ENCODE data around the gene DLGAP1. TPM values are rescaled to one million over a fixed set of nuclear protein-coding genes. Genes with fewer than 3 reads are reported as not detected.

DLGAP1 gene
- total and polyA plus RNA-seq, 2 donors (not counting 1 experiment from before 2014, with no cell fraction given), result 0.07 to 0.61 TPM

DNA sequence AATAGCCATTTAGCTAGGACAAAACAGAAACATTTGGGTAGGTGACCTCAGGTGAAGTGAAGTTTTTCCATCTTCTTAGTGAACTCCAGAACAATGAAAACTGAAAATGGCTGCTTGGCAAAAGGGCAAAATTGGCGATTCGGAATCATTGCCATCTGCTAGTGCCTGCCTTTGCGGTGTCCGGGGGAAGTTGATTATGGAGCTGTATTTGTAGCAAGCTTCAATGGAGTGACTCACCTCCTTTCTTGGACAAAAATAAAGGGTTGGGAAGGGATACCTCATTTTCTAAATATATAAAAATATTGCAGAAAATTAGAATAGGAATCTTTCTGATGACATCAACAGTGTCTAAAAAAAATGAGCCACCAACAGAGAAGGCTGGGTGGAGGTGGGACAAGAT is 544.6 kb downstream of the DLGAP1 start:
- ChIA-PET POLR2A (no interaction called here), CTCF (interaction anchor here (0.6 kb wide), 1 partner anchor 192 kb away, joined by 4 read pairs; no protein-coding TSS in a partner anchor)
- no peak for DNase-seq
- H3K27me3 ChIP-seq (replicated peaks in 1 of 4; ENCODE audit: control extremely low read depth in 1 of 4, control insufficient read depth in 3 of 4, insufficient read depth in 4 of 4, low read length in 3 of 4), result no peaks in the 10 kb centered on the region
- no peak overlapping the region for H3K9ac ChIP-seq (ENCODE audit: low read length)
- no peaks in the 10 kb centered on the region for H3K9me3 Mint-ChIP-seq (ENCODE audit: insufficient read depth)
- H3K9me3 ChIP-seq (ENCODE audit: control extremely low read depth in 1 of 3, control insufficient read depth in 2 of 3, insufficient read depth in 1 of 3, low read length in 2 of 3), result no peaks in the 10 kb centered on the region
- H3K27ac ChIP-seq (ENCODE audit: low read length in 2 of 2), result no peak overlapping the region
- H3K4me2 ChIP-seq (replicated peaks; ENCODE audit: low read depth, low read length, poor library complexity, severe bottlenecking), result no peak overlapping the region
- no peaks in the 10 kb centered on the region for H4K20me1 ChIP-seq (ENCODE audit: control insufficient read depth, insufficient read depth, low read length, poor library complexity, severe bottlenecking)
- TF ChIP-seq, protein P1, sequence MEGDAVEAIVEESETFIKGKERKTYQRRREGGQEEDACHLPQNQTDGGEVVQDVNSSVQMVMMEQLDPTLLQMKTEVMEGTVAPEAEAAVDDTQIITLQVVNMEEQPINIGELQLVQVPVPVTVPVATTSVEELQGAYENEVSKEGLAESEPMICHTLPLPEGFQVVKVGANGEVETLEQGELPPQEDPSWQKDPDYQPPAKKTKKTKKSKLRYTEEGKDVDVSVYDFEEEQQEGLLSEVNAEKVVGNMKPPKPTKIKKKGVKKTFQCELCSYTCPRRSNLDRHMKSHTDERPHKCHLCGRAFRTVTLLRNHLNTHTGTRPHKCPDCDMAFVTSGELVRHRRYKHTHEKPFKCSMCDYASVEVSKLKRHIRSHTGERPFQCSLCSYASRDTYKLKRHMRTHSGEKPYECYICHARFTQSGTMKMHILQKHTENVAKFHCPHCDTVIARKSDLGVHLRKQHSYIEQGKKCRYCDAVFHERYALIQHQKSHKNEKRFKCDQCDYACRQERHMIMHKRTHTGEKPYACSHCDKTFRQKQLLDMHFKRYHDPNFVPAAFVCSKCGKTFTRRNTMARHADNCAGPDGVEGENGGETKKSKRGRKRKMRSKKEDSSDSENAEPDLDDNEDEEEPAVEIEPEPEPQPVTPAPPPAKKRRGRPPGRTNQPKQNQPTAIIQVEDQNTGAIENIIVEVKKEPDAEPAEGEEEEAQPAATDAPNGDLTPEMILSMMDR (IDR thresholded peaks at IDR 0.05), result no peak
- TF ChIP-seq EZH2 (IDR thresholded peaks at IDR 0.05; ENCODE audit: borderline replicate concordance, insufficient read depth, low read depth, low read length, poor library complexity, severe bottlenecking), result no peak
- H3K4me1 ChIP-seq (ENCODE audit: control insufficient read depth in 2 of 2, insufficient read depth in 2 of 2, low read length in 2 of 2), result no peaks in the 10 kb centered on the region
- 92% methylated on average over 2 of the region's 4 CpGs for WGBS (ENCODE audit: insufficient coverage)
- no peak overlapping the region for H3K27ac Mint-ChIP-seq
- no peak overlapping the region for H3K4me3 ChIP-seq (ENCODE audit: control extremely low read depth in 1 of 5, extremely low read depth in 1 of 5, insufficient read depth in 1 of 5, low read depth in 2 of 5, low read length in 4 of 5)
- H2AFZ ChIP-seq (ENCODE audit: insufficient read depth, low read depth, low read length, poor library complexity, severe bottlenecking), result no peak overlapping the region
- H3K79me2 ChIP-seq (ENCODE audit: control insufficient read depth, insufficient read depth, low read length), result no peaks in the 10 kb centered on the region
- no peak for ATAC-seq (ENCODE audit: low read depth)
- H3K36me3 ChIP-seq (replicated peaks in 1 of 2; ENCODE audit: control extremely low read depth in 1 of 2, control insufficient read depth in 1 of 2, extremely low read depth in 1 of 2, insufficient read depth in 2 of 2, low read length in 1 of 2), result no peaks in the 10 kb centered on the region
- no peaks in the 10 kb centered on the region for H3K27me3 Mint-ChIP-seq
- H3K4me3 Mint-ChIP-seq, result no peak overlapping the region
- intact Hi-C loops (cut with micrococcal nuclease), result no loop called here
- no peaks in the 10 kb centered on the region for H3K4me1 Mint-ChIP-seq

DNA sequence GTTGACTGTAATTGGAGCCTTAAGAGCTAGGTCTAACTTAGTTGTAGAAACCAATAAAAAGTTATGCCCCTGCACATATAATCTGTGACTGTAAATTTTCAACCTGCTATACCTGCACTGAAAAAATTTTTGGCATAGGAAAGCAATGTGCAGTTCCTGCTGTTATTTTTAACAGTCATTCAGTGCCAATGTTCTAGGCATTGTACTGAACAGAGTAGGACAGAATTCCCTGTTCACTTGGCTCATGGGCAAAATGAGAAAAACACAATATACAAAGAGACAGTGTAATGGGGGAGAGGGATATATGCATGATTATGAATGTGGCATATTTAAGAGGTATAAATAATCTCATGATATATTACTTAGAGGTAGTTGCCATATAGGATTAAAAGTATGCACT is 547.2 kb downstream of the DLGAP1 start:
- H3K4me3 ChIP-seq (ENCODE audit: control extremely low read depth in 1 of 5, extremely low read depth in 1 of 5, insufficient read depth in 1 of 5, low read depth in 2 of 5, low read length in 4 of 5), result no peak overlapping the region
- no peak overlapping the region for H3K27ac Mint-ChIP-seq
- POLR2A ChIA-PET, result no interaction called here
- intact Hi-C loops (cut with micrococcal nuclease), result no loop called here
- H3K4me1 Mint-ChIP-seq, result no peaks in the 10 kb centered on the region
- no peaks in the 10 kb centered on the region for H3K4me1 ChIP-seq (ENCODE audit: control insufficient read depth in 2 of 2, insufficient read depth in 2 of 2, low read length in 2 of 2)
- H3K27me3 Mint-ChIP-seq, result no peaks in the 10 kb centered on the region
- no peak overlapping the region for H2AFZ ChIP-seq (ENCODE audit: insufficient read depth, low read depth, low read length, poor library complexity, severe bottlenecking)
- no peak for DNase-seq
- no peaks in the 10 kb centered on the region for H3K9me3 Mint-ChIP-seq (ENCODE audit: insufficient read depth)
- H3K79me2 ChIP-seq (ENCODE audit: control insufficient read depth, insufficient read depth, low read length), result no peaks in the 10 kb centered on the region
- H3K36me3 ChIP-seq (replicated peaks in 1 of 2; ENCODE audit: control extremely low read depth in 1 of 2, control insufficient read depth in 1 of 2, extremely low read depth in 1 of 2, insufficient read depth in 2 of 2, low read length in 1 of 2), result no peaks in the 10 kb centered on the region
- no peak overlapping the region for H3K4me3 Mint-ChIP-seq
- no peak overlapping the region for H3K9ac ChIP-seq (ENCODE audit: low read length)
- CTCF ChIA-PET, result no interaction called here
- no peaks in the 10 kb centered on the region for H3K27me3 ChIP-seq (replicated peaks in 1 of 4; ENCODE audit: control extremely low read depth in 1 of 4, control insufficient read depth in 3 of 4, insufficient read depth in 4 of 4, low read length in 3 of 4)
- no peak for ATAC-seq (ENCODE audit: low read depth)
- no peak overlapping the region for H3K4me2 ChIP-seq (replicated peaks; ENCODE audit: low read depth, low read length, poor library complexity, severe bottlenecking)
- no peaks in the 10 kb centered on the region for H4K20me1 ChIP-seq (ENCODE audit: control insufficient read depth, insufficient read depth, low read length, poor library complexity, severe bottlenecking)
- no peaks in the 10 kb centered on the region for H3K9me3 ChIP-seq (ENCODE audit: control extremely low read depth in 1 of 3, control insufficient read depth in 2 of 3, insufficient read depth in 1 of 3, low read length in 2 of 3)
- no peak for TF ChIP-seq EZH2 (IDR thresholded peaks at IDR 0.05; ENCODE audit: borderline replicate concordance, insufficient read depth, low read depth, low read length, poor library complexity, severe bottlenecking)
- TF ChIP-seq, protein P1 (IDR thresholded peaks at IDR 0.05), result no peak
- H3K27ac ChIP-seq (ENCODE audit: low read length in 2 of 2), result no peak overlapping the region
